CD4-positive, alpha-beta T cell treated with Interleukin-4 for 1 hour (primary cell): ENCODE measurements around the gene ZNF521.

Experiments used
- DNase-seq, 2 donors: peaks; one replicate each; pipeline ENCODE4 v3.0.0-alpha.2; 2020 to 2022

ZNF521 gene

GRCh38 chr18:25164211-25164847, 187.6 kb downstream of the ZNF521 start:
- no peak for DNase-seq

GRCh38 chr18:25153426-25153825, 198.5 kb downstream of the ZNF521 start:
- DNase-seq, result no peak

- DNase-seq, result no peak
Observed at GRCh38 chr18:25147877-25148488, 204.0 kb downstream of the ZNF521 start.

- DNase-seq, result no peak
Observed at GRCh38 chr18:25146512-25146910, 205.5 kb downstream of the ZNF521 start.

GRCh38 chr18:25145731-25146511, 206.0 kb downstream of the ZNF521 start:
- no peak for DNase-seq

GRCh38 chr18:25144820-25145219, 207.1 kb downstream of the ZNF521 start:
- no peak for DNase-seq

- no peak for DNase-seq
Observed at GRCh38 chr18:25141886-25142285, 210.1 kb downstream of the ZNF521 start.

GRCh38 chr18:25141399-25141798, 210.6 kb downstream of the ZNF521 start:
- no peak for DNase-seq

- DNase-seq, result no peak
Observed at GRCh38 chr18:25140962-25141308, 211.0 kb downstream of the ZNF521 start.

GRCh38 chr18:25140124-25140961, 211.6 kb downstream of the ZNF521 start:
- no peak for DNase-seq

GRCh38 chr18:25137197-25137472, 214.8 kb downstream of the ZNF521 start:
- no peak for DNase-seq

GRCh38 chr18:25136416-25137196, 215.4 kb downstream of the ZNF521 start:
- no peak for DNase-seq

- no peak for DNase-seq
Observed at GRCh38 chr18:25134861-25135260, 217.1 kb downstream of the ZNF521 start.

- no peak for DNase-seq
Observed at GRCh38 chr18:25133879-25134278, 218.1 kb downstream of the ZNF521 start.

- DNase-seq, result no peak
Observed at GRCh38 chr18:25132786-25133496, 219.0 kb downstream of the ZNF521 start.

- no peak for DNase-seq
Observed at GRCh38 chr18:25126751-25127150, 225.2 kb downstream of the ZNF521 start.

GRCh38 chr18:25125680-25126079, 226.3 kb downstream of the ZNF521 start:
- DNase-seq, result no peak

GRCh38 chr18:25123438-25124232, 228.3 kb downstream of the ZNF521 start:
- no peak for DNase-seq

- DNase-seq, result no peak
Observed at GRCh38 chr18:25121442-25121841, 230.5 kb downstream of the ZNF521 start.

- DNase-seq, result no peak
Observed at GRCh38 chr18:25113566-25113965, 238.4 kb downstream of the ZNF521 start.

GRCh38 chr18:25112821-25113434, 239.0 kb downstream of the ZNF521 start:
- no peak for DNase-seq
